NCI-H345 treated with DMSO at 0.1 percent for 48 hours (cell line): Measurements from ENCODE around the gene SIRT1.
"Not testable (repeated sequence)": the region's sequence is repeated elsewhere in the genome, so short reads cannot be mapped to it uniquely, and the experiment has no call there.

Source experiments
- DNase-seq: peaks from one replicate; lab custom pipeline; 2025; ENCODE audit not compliant: unreplicated experiment; lab: John Stamatoyannopoulos, UW

Gene SIRT1

DNA sequence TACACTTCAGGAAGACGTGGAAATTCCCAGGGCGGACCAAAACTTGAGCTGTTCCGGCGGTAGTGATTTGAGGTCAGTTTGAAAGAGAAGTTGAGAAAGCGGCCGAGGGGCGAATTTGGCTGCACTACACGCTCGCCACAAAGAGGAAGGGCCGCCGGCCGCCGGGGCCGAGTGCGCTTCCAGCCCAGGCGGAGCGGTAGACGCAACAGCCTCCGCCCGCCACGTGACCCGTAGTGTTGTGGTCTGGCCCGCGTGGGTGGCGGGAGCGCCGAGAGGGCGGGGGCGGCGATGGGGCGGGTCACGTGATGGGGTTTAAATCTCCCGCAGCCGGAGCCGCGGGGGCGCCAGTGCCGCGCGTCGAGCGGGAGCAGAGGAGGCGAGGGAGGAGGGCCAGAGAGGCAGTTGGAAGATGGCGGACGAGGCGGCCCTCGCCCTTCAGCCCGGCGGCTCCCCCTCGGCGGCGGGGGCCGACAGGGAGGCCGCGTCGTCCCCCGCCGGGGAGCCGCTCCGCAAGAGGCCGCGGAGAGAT is at the start of gene SIRT1:
TSS of gene SIRT1 (plus strand) at position 344 of the 529 bp plus-strand sequence. CDS start at position 410, 66 bp downstream.
- DNase-seq: peak; percentile 62

GRCh38 chr10:67835541-67836394 is 48.7 kb upstream of the SIRT1 start:
- not testable (repeated sequence) for DNase-seq

- no peak for DNase-seq
Observed at GRCh38 chr10:67836488-67836887, 48.0 kb upstream of the SIRT1 start.

- DNase-seq: no peak
Observed at GRCh38 chr10:67836972-67837371, 47.5 kb upstream of the SIRT1 start.

DNA sequence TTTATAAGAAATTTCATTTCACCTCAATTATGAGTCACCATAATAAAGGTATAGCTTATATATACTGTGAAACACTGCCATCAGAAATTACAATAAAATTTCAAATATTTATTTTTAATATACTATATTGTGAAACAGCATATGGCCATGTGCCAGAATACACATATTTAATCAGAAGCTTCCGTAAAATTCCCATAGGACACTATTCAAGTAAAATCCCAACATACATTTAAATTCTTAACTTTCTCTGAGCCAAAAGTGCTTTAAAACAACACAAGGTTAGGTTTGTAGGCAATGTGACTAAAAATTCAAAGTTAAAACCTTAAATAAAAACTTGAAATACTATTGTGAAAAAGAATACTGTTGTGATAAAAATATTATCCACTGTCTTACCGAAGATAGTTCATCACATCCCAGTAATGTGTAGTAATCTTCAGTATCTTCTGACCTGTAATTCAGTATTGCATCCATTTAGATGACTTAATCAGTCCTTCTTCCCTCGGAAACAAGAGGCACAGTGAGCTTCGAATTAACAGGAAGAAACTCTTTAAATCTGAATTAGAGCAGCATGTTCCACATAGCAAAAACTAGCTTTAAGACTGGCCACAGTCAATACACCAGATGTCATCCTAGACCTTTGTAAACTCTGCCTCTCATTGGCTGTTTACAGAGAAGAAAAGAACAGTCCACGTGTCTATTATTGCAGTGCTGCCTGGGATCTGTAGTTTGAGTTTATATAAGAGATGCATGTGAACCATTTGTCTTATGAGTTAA is 46.7 kb upstream of the SIRT1 start, which contains the start of gene DNAJC12:
TSS of gene DNAJC12 (minus strand) at position 648 of the 774 bp plus-strand sequence. CDS start at position 471, 177 bp downstream.
- peak; percentile 33 for DNase-seq

- not testable (repeated sequence) for DNase-seq
Observed at GRCh38 chr10:67839511-67839910, 44.9 kb upstream of the SIRT1 start.

DNA sequence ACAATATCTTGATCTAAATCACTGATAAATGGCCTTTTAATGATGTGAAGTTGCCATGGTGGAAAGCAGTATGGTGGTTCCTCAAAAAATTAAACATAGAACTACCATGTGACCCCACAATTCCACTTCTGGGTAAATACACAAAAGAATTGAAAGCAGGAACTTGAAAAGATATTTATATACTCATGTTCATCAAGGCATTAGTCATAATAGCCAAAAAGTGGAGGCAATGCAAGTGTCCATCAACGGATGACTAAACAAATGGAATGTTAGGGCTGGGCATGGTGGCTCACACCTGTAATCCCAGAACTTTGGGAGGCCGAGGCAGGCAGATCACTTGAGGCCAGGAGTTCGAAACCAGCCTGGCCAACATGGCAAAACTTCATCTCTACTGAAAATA is 44.5 kb upstream of the SIRT1 start:
- no peak for DNase-seq

DNA sequence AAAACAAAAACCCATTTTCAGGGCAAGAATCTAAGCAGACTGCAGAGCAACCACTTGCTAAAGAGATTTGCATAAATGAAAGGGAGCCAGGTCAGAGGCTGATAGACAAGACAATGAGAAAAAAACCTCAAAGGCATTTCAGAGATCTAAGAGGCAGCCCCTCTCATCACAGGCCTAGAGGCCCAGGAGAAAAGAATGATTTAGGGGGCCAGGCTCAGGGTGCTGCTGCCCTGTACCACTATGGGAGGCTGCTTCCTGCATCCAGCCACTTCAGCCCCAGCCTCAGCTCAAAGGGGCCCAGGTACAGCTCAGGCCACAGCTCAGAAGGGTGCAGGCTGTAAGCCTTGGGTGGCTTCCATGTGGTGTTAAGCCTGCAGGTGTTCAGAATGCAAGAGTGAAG is 42.7 kb upstream of the SIRT1 start:
- DNase-seq: no peak

GRCh38 chr10:67843284-67843683 is 41.2 kb upstream of the SIRT1 start:
- DNase-seq: no peak

DNA sequence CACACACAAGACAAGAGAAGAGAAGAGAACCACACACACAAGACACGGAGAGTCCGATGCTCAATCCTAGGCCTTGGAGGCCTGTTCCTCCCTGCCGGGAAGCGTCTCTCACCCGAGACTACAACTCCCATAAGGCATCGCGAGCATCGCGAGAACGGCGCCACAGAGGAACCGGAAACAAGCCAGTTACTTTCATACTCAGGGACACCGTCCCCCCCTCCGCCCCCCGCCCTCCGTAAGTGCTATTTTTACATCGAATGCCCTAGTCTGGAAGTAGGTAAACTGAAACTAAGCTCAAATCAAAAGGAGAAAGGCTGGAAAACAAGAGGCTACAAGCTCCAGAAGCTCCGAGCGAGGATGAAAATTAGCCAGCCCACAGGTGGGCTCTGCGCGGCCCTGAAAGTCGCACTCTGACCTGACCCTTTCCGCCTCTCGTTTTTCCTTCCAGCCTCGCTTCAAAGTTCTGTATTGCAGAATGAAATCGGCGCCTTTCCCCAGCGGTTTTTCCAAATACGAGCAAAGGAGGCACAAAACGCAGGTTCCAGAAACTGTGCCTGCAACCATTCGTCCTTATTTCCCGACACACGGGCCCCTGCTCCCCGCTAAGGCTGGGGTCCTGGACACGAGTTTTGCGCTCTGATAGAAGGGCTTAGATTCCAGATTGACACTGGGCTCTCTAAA is 35.0 kb upstream of the SIRT1 start:
- peak; percentile 68 for DNase-seq

- no peak for DNase-seq
Observed at GRCh38 chr10:67851186-67851585, 33.3 kb upstream of the SIRT1 start.

DNA sequence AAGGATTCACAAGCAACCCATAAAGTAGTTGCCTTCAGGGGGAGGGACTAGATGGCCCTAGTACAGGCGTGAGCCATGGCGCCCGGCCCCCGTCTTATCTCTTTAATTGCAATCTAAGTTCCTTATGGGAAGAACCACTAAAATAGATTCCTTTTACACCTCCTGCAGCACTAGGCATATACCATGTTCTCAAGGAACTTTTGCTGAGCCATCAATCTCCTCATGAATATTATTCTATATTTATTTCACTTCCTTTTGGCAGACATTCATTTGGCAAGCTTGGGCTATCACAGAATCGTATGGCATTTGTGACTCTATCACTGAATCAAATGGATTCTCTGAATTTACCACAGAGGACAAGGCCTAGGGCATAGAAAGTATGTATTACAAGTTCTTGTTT is 31.7 kb upstream of the SIRT1 start:
- no peak for DNase-seq

GRCh38 chr10:67853512-67853911 is 30.9 kb upstream of the SIRT1 start:
- DNase-seq: no peak

DNA sequence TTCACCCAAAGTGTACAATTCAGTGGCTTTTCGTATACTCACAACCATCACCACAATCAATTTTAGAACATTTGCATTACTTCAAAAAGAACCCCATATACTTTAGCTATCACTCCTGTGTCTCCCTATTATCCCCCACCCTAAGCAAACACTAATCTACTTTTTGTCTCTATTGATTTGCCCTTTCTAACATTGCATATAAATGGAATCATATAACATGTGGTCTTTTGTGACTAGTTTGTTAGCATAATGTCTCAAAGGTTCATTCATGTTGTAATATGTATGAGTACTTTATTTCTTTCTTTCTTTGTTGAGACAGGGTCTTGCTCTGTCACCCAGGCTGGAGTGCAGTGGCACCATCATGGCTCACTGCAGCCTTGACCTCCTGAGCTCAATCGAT is 25.5 kb upstream of the SIRT1 start:
- no peak for DNase-seq

DNA sequence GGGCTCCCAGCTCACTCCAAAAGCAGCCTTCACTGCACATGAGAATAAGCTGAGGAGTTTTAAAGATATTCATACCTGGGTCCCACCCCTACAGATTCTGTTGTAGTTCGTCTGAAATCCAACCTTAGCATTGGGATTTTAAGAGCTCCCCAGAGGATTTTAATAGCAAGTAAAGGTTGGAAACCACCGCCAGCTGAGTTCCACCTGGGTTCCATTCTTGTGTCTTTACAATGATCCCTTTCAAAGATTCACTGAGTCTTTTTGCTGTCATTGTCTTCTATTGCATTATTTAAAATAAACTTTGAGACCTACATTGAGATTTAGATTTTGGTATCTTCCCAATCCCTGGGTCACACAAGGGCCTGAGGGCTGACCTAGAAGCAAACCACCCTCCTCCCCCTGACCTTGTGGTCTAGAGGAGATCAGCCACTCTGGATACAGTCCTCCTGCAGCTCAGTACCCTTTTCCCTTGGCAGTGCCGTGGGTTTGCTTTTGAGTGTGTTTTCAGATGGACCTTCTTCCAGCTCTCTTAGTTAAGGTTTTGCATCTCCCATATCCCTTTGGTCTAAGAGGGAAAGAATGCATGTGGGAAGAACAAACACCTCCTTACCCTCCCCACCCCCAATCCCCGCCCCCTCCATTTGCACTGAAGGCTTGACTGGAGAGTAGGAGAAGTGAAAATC is 22.6 kb upstream of the SIRT1 start:
- no peak for DNase-seq

DNA sequence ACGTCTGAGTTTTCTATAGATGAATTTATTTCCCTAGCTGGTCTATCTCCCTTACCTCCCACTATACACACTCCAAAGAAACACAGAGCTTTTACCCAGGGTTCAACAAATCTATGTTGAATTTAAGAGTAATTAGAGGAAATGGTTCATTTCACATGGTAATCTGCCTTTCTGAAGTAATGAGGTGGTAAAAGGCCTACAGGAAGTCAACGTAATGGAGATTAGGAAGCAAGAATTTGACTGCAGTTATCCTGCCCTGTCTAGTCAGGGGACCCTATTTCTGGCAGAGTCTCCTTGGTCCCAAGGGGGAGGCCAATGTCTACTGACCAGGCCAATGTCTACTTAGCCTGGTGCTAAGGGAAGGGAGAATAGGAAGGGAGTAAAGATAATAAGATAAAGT is 21.4 kb upstream of the SIRT1 start:
- no peak for DNase-seq

- DNase-seq: no peak
Observed at GRCh38 chr10:67864607-67865371, 19.7 kb upstream of the SIRT1 start.

DNA sequence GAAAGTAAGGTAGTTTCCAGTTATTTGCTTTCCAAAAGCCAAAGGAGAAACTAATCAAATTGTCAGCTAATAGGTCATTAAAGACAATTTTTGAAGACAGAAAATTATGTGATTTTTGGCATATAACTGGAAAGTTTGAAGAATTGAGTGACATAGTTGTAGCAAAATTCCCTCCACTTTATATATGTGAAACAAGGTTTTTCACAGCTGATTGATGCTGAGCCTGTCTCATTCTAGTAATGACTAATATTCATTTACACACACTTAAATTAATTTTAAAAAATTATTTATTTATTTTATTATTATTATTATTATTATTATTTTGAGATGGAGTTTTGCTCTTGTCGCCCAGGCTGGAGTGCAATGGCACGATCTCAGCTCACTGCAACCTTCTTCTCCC is 16.3 kb upstream of the SIRT1 start:
- DNase-seq: no peak

GRCh38 chr10:67869996-67870395 is 14.5 kb upstream of the SIRT1 start:
- DNase-seq: no peak
